Stimulated activated CD4-positive, alpha-beta T cell treated with anti-CD3 and anti-CD28 coated beads, Interleukin-4, amount 100 ng/mL, for 4 hours (primary cell): ENCODE results near the gene KDM6B.
A peak's percentile ranks its signal among the peaks of the same experiment; 100 is the strongest.

Experiments
- DNase-seq, 2 experiments: peaks; one replicate each; pipeline ENCODE4 v3.0.0-alpha.2; 2020

The KDM6B gene

GRCh38 chr17:7822126-7822525, 11.9 kb upstream of the KDM6B start:
- DNase-seq, result no peak

- DNase-seq, result no peak
Observed at GRCh38 chr17:7823581-7824001, 10.4 kb upstream of the KDM6B start.

- DNase-seq, result no peak
Observed at GRCh38 chr17:7824021-7824924, 9.7 kb upstream of the KDM6B start.

GRCh38 chr17:7825206-7825990, 8.6 kb upstream of the KDM6B start:
- DNase-seq, result no peak

- DNase-seq, result no peak
Observed at GRCh38 chr17:7830616-7831015, 3.4 kb upstream of the KDM6B start.

GRCh38 chr17:7831233-7831632, 2.8 kb upstream of the KDM6B start:
- DNase-seq, result no peak

- DNase-seq, result no peak
Observed at GRCh38 chr17:7832431-7832830, 1.6 kb upstream of the KDM6B start.

GRCh38 chr17:7833011-7833794, 814 bp upstream of the KDM6B start:
- no peak for DNase-seq

- DNase-seq, result peak in 1 of 2 experiments; percentile 47
Observed at GRCh38 chr17:7834542-7834956, 532 bp downstream of the KDM6B start.

- peak; percentile 88 to 92 for DNase-seq
Observed at GRCh38 chr17:7834957-7835813, 1.2 kb downstream of the KDM6B start.

GRCh38 chr17:7835814-7836595, 2.0 kb downstream of the KDM6B start:
- DNase-seq, result peak in 1 of 2 experiments; percentile 51

GRCh38 chr17:7836596-7837407, 2.8 kb downstream of the KDM6B start:
- peak; percentile 55 to 73 for DNase-seq

- no peak for DNase-seq
Observed at GRCh38 chr17:7837408-7838088, 3.5 kb downstream of the KDM6B start.

GRCh38 chr17:7838090-7839075, 4.4 kb downstream of the KDM6B start:
- peak in 1 of 2 experiments; percentile 62 for DNase-seq

- DNase-seq, result no peak
Observed at GRCh38 chr17:7839190-7839875, 5.3 kb downstream of the KDM6B start.

- DNase-seq, result no peak
Observed at GRCh38 chr17:7839876-7840261, 5.9 kb downstream of the KDM6B start.

GRCh38 chr17:7840441-7840840, 6.4 kb downstream of the KDM6B start:
- no peak for DNase-seq

- no peak for DNase-seq
Observed at GRCh38 chr17:7840875-7841274, 6.9 kb downstream of the KDM6B start.
